HepG2 (cell line): Measurements from ENCODE around the gene XIST.

Source experiments
- CTCF ChIP-seq: sonication (generic); formaldehyde crosslinking; IDR thresholded peaks from 2 replicates; pipeline ENCODE4 v1.5.0; 2020; ENCODE audit warnings: mild to moderate bottlenecking, missing genetic modification reagents, moderate library complexity
- POLR2AphosphoS5 ChIP-seq: IDR thresholded peaks from 2 replicates; pipeline ENCODE4 v1.6.1; 2012; ENCODE audit warnings: low read depth, low read length
- YY1 ChIP-seq: IDR thresholded peaks from 2 replicates; pipeline ENCODE4 v1.6.1; 2011; ENCODE audit warnings: low read length, low read depth, moderate library complexity, mild to moderate bottlenecking; ENCODE audit not compliant: insufficient read depth, insufficient replicate concordance

- TF ChIP-seq YY1 (no peak), POLR2AphosphoS5 (no peak), CTCF (CRISPR knock-in tag) (no peak)
These were observed 30.5 kb downstream of the XIST start for GRCh38 chrX:73821921-73822559.
